ENCODE measurements around the gene TMEM229B.
A peak's percentile ranks its signal among the peaks of the same experiment; 100 is the strongest.

- peak; percentile 87 for TF ChIP-seq CTCF (IDR thresholded peaks at IDR 0.05; ENCODE audit: poor library complexity, severe bottlenecking)
- no peak for TF ChIP-seq POLR2AphosphoS5 (IDR thresholded peaks at IDR 0.05)
- no peak for TF ChIP-seq REST (IDR thresholded peaks at IDR 0.05; ENCODE audit: borderline replicate concordance)
- TF ChIP-seq EP300 (conservative IDR thresholded peaks at IDR 0.05; ENCODE audit: poor library complexity, severe bottlenecking): no peak
Measured at GRCh38 chr14:67426983-67427606, 61.4 kb downstream of the TMEM229B start.

All from neural cell (in vitro differentiated cells).